Measurements from ENCODE around the gene CELF5. TPM values are rescaled to one million over a fixed set of nuclear protein-coding genes. Genes with fewer than 3 reads are reported as not detected.
A peak's percentile ranks its signal among the peaks of the same experiment; 100 is the strongest.

CELF5 gene
- total RNA-seq, 1 donor from 2014 or later, result not detected

DNA sequence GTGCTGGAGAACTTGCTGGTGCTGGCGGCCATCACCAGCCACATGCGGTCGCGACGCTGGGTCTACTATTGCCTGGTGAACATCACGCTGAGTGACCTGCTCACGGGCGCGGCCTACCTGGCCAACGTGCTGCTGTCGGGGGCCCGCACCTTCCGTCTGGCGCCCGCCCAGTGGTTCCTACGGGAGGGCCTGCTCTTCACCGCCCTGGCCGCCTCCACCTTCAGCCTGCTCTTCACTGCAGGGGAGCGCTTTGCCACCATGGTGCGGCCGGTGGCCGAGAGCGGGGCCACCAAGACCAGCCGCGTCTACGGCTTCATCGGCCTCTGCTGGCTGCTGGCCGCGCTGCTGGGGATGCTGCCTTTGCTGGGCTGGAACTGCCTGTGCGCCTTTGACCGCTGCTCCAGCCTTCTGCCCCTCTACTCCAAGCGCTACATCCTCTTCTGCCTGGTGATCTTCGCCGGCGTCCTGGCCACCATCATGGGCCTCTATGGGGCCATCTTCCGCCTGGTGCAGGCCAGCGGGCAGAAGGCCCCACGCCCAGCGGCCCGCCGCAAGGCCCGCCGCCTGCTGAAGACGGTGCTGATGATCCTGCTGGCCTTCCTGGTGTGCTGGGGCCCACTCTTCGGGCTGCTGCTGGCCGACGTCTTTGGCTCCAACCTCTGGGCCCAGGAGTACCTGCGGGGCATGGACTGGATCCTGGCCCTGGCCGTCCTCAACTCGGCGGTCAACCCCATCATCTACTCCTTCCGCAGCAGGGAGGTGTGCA, 45.3 kb upstream of the CELF5 start:
- intact Hi-C loops (cut with DNase I), result no loop called here
- no peaks in the 10 kb centered on the region for H3K4me1 ChIP-seq
- DNase-seq (ENCODE audit: low spot score in 2 of 2), result no peak
- H3K27ac ChIP-seq, result no peak overlapping the region
- no peaks in the 10 kb centered on the region for H3K27me3 ChIP-seq
- peak overlapping the region in 1 of 2 donors; percentile 42 for H3K4me3 ChIP-seq
- H3K9me3 ChIP-seq, result no peaks in the 10 kb centered on the region
- TF ChIP-seq, protein P1, sequence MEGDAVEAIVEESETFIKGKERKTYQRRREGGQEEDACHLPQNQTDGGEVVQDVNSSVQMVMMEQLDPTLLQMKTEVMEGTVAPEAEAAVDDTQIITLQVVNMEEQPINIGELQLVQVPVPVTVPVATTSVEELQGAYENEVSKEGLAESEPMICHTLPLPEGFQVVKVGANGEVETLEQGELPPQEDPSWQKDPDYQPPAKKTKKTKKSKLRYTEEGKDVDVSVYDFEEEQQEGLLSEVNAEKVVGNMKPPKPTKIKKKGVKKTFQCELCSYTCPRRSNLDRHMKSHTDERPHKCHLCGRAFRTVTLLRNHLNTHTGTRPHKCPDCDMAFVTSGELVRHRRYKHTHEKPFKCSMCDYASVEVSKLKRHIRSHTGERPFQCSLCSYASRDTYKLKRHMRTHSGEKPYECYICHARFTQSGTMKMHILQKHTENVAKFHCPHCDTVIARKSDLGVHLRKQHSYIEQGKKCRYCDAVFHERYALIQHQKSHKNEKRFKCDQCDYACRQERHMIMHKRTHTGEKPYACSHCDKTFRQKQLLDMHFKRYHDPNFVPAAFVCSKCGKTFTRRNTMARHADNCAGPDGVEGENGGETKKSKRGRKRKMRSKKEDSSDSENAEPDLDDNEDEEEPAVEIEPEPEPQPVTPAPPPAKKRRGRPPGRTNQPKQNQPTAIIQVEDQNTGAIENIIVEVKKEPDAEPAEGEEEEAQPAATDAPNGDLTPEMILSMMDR (IDR thresholded peaks at IDR 0.05), result no peak
- H3K36me3 ChIP-seq, result no peaks in the 10 kb centered on the region

- no peak for DNase-seq (ENCODE audit: low spot score in 2 of 2)
- intact Hi-C loops (cut with DNase I), result no loop called here
- TF ChIP-seq, protein P1 (IDR thresholded peaks at IDR 0.05), result no peak
These were observed 44.6 kb upstream of the CELF5 start for GRCh38 chr19:3179739-3180293.

DNA sequence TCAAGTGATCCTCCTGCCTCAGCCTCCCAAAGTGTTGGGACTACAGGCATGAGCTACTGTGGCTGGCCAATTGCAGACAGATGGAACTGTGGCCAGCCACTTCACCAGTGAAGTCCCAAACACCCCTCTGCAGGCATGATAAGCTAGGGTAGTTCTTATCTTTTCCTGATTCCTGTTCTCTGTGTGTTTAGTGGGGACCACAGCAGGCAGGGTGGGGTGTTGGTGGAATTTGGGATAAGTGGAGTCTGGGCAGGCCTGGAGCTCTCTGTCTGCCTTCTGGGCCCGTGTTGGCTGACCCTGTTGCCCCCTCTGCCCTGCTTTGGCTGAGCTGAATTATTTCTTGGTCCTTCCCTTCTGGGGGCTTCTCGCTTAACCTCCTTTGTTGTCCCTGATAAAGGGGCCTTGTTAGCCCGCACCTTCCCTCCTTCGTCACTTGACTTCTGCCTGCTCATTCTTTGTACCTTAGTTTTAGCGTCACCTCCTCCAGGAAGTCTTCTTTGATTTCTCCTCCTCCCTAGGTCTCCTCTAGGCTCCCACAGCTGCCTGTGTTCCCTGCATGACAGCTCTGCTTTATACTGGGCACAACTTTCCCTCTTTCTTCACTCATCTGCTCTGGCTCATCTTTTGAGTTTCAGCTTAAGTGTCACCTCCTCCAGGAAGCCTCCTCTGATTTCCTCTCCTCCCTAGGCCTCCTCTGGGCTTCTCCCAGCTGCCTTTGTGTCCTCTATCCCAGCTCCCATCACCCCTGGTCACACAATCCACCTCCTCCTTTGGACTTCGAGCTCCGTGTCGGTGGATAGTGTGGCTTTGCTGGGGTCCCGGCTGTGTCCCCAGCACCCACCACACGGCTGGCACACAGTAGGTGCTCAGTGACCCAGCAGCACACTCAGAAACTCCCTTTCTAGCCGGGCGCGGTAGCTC, 40.5 kb upstream of the CELF5 start:
- no peak for DNase-seq (ENCODE audit: low spot score in 2 of 2)
- intact Hi-C loops (cut with DNase I), result no loop called here
- no peak overlapping the region for H3K27ac ChIP-seq
- H3K4me3 ChIP-seq, result no peak overlapping the region
- no peaks in the 10 kb centered on the region for H3K9me3 ChIP-seq
- H3K27me3 ChIP-seq, result no peaks in the 10 kb centered on the region
- H3K4me1 ChIP-seq, result peaks cover 13 to 16% of the 10 kb centered on the region in 2 donors
- H3K36me3 ChIP-seq, result no peaks in the 10 kb centered on the region
- TF ChIP-seq, protein P1 (IDR thresholded peaks at IDR 0.05), result no peak

More at GRCh38 chr19:3179739-3180293, 44.6 kb upstream of the CELF5 start:
- H3K4me3 ChIP-seq, result peak overlapping the region in 1 of 2 donors; percentile 42
- H3K4me1 ChIP-seq, result no peaks in the 10 kb centered on the region
- H3K36me3 ChIP-seq, result no peaks in the 10 kb centered on the region
- H3K27ac ChIP-seq, result no peak overlapping the region
- no peaks in the 10 kb centered on the region for H3K9me3 ChIP-seq
- H3K27me3 ChIP-seq, result no peaks in the 10 kb centered on the region

- H3K27me3 ChIP-seq, result no peaks in the 10 kb centered on the region
- H3K4me3 ChIP-seq, result peak overlapping the region; percentile 89 to 98
- H3K4me1 ChIP-seq, result peaks cover 13 to 16% of the 10 kb centered on the region in 2 donors
- TF ChIP-seq, protein P1 (IDR thresholded peaks at IDR 0.05), result no peak
- H3K9me3 ChIP-seq, result no peaks in the 10 kb centered on the region
- peak overlapping the region in 1 of 2 donors; percentile 75 for H3K27ac ChIP-seq
- intact Hi-C loops (cut with DNase I), result loop anchor here (1.0 kb wide), 2 partner anchors 235 to 240 kb away; no protein-coding TSS in a partner anchor
- DNase-seq (ENCODE audit: low spot score in 2 of 2), result peak in 1 of 2 donors; percentile 36
- H3K36me3 ChIP-seq, result no peaks in the 10 kb centered on the region
These were observed 39.5 kb upstream of the CELF5 start for GRCh38 chr19:3184847-3185460.
